ENCODE data around the gene MID1IP1. TPM values are rescaled to one million over a fixed set of nuclear protein-coding genes. Genes with fewer than 3 reads are reported as not detected.

Gene MID1IP1
- total RNA-seq, result 10 to 100 TPM; 74.6 to 79.4 TPM

DNA sequence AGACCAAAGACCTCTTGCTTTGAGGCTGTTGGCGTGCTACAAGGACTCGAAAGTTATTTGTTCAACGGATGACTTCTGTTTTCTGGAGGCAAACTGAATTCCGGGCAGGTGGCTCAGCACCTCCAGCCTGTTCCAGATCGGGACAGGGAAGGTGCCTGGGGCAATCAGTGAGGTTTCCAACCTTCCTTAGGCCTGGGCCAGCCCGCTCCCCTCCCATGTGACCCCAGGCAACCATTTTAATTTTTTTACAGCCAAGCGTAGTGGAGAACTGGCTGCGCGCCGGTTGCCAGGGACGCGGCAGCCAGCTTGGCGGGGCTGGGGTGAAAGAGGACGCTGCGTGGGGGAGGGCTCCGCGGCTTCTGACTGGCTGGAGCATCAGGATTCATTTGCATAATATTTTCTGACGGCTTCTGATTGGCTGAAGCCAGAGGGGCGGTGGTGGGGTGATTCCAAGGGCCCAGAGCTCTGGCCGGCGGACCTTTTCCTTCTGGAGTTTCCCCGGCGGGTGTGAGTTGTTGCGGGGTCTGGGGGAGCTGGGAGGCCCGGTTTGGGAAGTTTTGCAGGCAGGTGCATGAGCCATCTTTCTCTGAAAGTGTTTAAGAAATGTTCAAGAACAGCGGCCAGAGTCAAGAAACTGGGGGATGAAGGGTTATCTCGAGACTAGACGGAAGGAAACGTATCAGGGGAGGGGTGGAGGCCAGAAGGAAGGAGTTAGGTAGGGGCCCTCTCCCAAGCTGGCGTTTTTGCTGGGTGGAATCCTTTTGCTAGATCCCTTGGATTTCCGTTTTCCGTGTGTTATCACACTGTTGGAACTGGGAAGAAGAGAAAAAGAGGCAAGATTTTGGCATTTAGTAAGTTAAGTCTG lies at the start of gene MID1IP1:
TSS of gene MID1IP1 (plus strand) at position 479 of the 865 bp plus-strand sequence. CDS start 3,488 bp downstream, outside the sequence.
- no peaks in the 10 kb centered on the region for H3K27me3 Mint-ChIP-seq
- CTCF ChIA-PET, result no interaction called here
- ATAC-seq (peak; percentile 61), DNase-seq (peak; percentile 89)
- H3K4me1 Mint-ChIP-seq (ENCODE audit: low read depth), result peaks cover 7% of the 10 kb centered on the region
- no peak for TF ChIP-seq CTCF (IDR thresholded peaks at IDR 0.05)
- POLR2A ChIA-PET, result interaction anchor here (1.0 to 1.9 kb wide), 2 partner anchors 9 to 16 kb away, joined by 3 to 9 read pairs; no protein-coding TSS in a partner anchor
- H3K27ac Mint-ChIP-seq, result peak within 1 kb of the TSS; percentile 98
- H3K4me3 Mint-ChIP-seq, result peak within 1 kb of the TSS; percentile 97
- peaks cover 47% of the 10 kb centered on the region for H3K36me3 Mint-ChIP-seq (ENCODE audit: low read depth)
- H3K9me3 Mint-ChIP-seq, result no peaks in the 10 kb centered on the region
- intact Hi-C loops (cut with micrococcal nuclease), result no loop called here

DNA sequence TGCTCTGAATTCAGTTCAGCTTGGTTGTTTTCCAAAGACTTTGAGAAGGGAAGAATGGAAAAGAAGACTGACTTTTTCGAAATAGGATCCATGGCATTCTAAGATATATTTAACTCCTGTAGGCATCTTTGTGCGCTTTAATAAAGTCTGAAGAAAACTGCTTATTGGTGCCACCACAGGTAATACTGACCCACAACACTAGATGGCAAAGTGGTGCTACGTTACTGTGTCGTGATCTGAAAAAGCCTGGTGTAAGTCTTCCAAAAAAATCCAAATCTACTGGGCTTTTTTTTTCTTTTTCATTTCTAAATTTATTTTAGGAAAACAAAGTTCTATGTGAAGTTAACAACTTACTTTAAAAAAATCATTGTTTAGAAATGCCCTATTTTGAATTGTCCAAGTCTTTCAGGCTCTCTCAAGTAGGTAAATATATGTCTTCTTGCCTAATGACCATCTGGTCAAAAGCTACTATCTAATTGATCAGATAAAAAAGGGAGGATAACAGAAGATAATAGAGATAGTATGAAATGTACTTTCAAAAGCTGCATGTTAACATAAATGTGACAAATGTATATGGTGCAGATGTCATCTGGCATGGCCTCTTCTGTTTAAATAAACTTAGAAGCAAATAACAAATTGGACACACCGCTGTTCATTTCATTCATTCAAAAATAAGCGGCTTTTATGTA lies 47.0 kb upstream of the MID1IP1 start:
- H3K36me3 Mint-ChIP-seq (ENCODE audit: low read depth), result no peaks in the 10 kb centered on the region
- peaks cover 2% of the 10 kb centered on the region for H3K27me3 Mint-ChIP-seq
- DNase-seq, result peak; percentile 41
- no peak for ATAC-seq
- no peak overlapping the region for H3K4me3 Mint-ChIP-seq
- intact Hi-C loops (cut with micrococcal nuclease), result loop anchor here (5.0 kb wide), 1 partner anchor 233 kb away; no protein-coding TSS in a partner anchor
- H3K9me3 Mint-ChIP-seq, result peaks cover 2% of the 10 kb centered on the region
- CTCF ChIA-PET, result interaction anchor here (0.7 to 2.2 kb wide), 9 partner anchors 203 to 486 kb away, joined by 3 to 7 read pairs (median 3); no protein-coding TSS in a partner anchor
- TF ChIP-seq CTCF (IDR thresholded peaks at IDR 0.05), result peak; percentile 49
- no peaks in the 10 kb centered on the region for H3K4me1 Mint-ChIP-seq (ENCODE audit: low read depth)
- POLR2A ChIA-PET, result no interaction called here
- H3K27ac Mint-ChIP-seq, result no peak overlapping the region

DNA sequence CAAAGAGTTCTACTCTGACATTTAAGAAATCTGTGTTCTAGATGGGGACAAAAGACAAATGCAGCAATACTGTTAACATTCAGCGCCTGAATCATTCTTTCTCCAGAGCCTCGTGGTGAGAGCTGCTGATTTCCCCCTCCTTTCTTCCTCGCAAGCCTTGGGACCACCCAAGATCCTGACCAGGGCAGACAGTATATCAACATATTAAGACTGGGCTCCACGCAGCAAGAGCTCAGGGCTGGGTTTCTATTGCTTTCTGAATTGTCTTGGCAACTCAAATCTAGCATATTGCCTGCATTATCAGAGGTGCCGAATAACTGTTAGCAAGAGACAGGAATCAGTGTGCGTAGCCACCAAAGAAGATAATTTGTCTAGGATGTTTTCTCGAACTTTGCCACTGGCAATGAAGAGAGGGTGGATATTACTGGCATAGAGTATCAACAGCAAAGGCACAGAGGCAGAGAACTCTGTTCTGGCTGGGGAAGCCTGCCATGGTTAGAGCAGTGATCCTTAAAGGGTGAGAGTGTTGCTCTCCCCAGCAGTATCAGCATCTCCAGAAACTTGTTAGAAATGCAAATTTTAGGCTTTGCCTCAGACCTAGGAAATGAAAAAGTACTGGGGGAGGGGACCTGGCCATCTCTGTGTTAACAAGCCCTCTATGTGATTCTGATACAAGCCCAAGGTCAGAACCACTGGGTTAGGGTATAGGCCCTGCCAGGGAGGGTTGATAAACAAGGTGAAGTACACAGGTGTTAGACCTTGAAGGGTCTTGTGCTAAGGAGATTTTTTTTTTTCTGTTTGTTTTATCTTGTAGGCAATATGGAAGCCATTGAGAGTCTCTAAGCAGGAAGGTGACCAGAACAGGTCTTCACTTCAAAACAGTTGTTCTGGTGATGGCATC lies 46.2 kb upstream of the MID1IP1 start:
- DNase-seq (no peak), ATAC-seq (no peak)
- ChIA-PET POLR2A (no interaction called here), CTCF (interaction anchor here (0.7 to 2.2 kb wide), 9 partner anchors 11 to 485 kb away, joined by 3 to 7 read pairs (median 3); no protein-coding TSS in a partner anchor)
- intact Hi-C loops (cut with micrococcal nuclease), result loop anchor here (5.0 kb wide), 1 partner anchor 232 kb away; no protein-coding TSS in a partner anchor
- no peak overlapping the region for H3K27ac Mint-ChIP-seq
- peaks cover 2% of the 10 kb centered on the region for H3K27me3 Mint-ChIP-seq
- no peaks in the 10 kb centered on the region for H3K4me1 Mint-ChIP-seq (ENCODE audit: low read depth)
- no peaks in the 10 kb centered on the region for H3K36me3 Mint-ChIP-seq (ENCODE audit: low read depth)
- H3K4me3 Mint-ChIP-seq, result no peak overlapping the region
- H3K9me3 Mint-ChIP-seq, result peaks cover 2% of the 10 kb centered on the region
- TF ChIP-seq CTCF (IDR thresholded peaks at IDR 0.05), result no peak

- intact Hi-C loops (cut with micrococcal nuclease), result no loop called here
- DNase-seq (no peak), ATAC-seq (no peak)
- Mint-ChIP-seq H3K4me3 (no peak overlapping the region), H3K9me3 (peaks cover 2% of the 10 kb centered on the region), H3K27me3 (peaks cover 2% of the 10 kb centered on the region), H3K36me3 (ENCODE audit: low read depth) (no peaks in the 10 kb centered on the region), H3K4me1 (ENCODE audit: low read depth) (no peaks in the 10 kb centered on the region), H3K27ac (no peak overlapping the region)
- TF ChIP-seq CTCF (IDR thresholded peaks at IDR 0.05), result no peak
- ChIA-PET POLR2A (no interaction called here), CTCF (interaction anchor here (0.6 kb wide), 1 partner anchor 734 kb away, joined by 3 read pairs; no protein-coding TSS in a partner anchor)
Observed at GRCh38 chrX:38760883-38761282, 40.4 kb upstream of the MID1IP1 start.
